NT2/D1 (cell line): ENCODE results near the gene OTUD7B.

Source experiments
- SUZ12 ChIP-seq: IDR thresholded peaks from 2 replicates; pipeline ENCODE4 v1.6.1; 2011; ENCODE audit not compliant: insufficient read length, insufficient read depth; ENCODE audit errors: extremely low read depth
- YY1 ChIP-seq: IDR thresholded peaks from 2 replicates; pipeline ENCODE4 v1.6.1; 2011; ENCODE audit not compliant: insufficient read length, insufficient read depth
- ZNF274 ChIP-seq: IDR thresholded peaks from 2 replicates; pipeline ENCODE4 v1.6.1; 2011; ENCODE audit warnings: mild to moderate bottlenecking, low read depth, low read length

DNA sequence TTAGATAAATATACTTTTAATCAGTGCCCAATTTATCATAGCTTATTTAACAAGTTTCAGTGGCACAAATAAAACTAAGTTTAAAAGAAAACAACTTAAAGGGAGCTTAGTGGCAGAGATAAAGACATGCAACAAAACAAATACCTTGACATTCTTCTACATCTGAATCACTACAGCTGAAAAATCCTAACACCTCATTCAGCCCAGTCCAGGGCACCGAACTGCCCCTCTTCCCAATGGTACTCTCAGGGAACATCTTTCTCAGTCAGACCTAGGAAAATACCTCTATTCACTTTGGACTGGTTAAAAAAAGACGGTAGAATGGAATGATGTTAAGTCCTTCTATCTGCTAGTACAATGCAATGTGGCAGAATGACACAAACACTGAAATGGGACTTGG is 8.3 kb downstream of the OTUD7B start:
- TF ChIP-seq ZNF274 (no peak), YY1 (no peak), SUZ12 (no peak)
